SU-DHL-6 (cell line): ENCODE results near the gene SLAIN1.

Source experiments
- CTCF ChIP-seq: fragments of 200-600 bp; sonication (generic); IDR thresholded peaks from one replicate; pipeline ENCODE4 v1.5.1; 2017; ENCODE audit warnings: antibody characterized with exemption, mild to moderate bottlenecking, low read length, moderate library complexity; ENCODE audit not compliant: insufficient read depth, poor library complexity, severe bottlenecking
- EZH2phosphoT487 ChIP-seq: fragments of 200-600 bp; sonication (generic), shearing (Covaris generic); conservative IDR thresholded peaks from 2 replicates; pipeline ENCODE4 v1.6.1; 2018; ENCODE audit warnings: mild to moderate bottlenecking, antibody characterized with exemption, low read length, moderate library complexity, mixed read lengths

GRCh38 chr13:77760893-77761292, 63.4 kb downstream of the SLAIN1 start:
- no peak for TF ChIP-seq CTCF
- no peak for TF ChIP-seq EZH2phosphoT487
